Epidermal melanocyte (primary cell): ENCODE measurements around the gene SND1.
"Not testable (repeated sequence)": the region's sequence is repeated elsewhere in the genome, so short reads cannot be mapped to it uniquely, and the experiment has no call there.

ENCODE experiments used
- DNase-seq: peaks from one replicate; pipeline ENCODE4 v3.0.0; 2011; ENCODE audit warnings: low spot score; ENCODE audit not compliant: insufficient read length

Gene SND1

GRCh38 chr7:127887631-127888030, 235.6 kb downstream of the SND1 start:
- no peak for DNase-seq

GRCh38 chr7:127888411-127888810, 236.4 kb downstream of the SND1 start:
- no peak for DNase-seq

GRCh38 chr7:127888825-127889224, 236.8 kb downstream of the SND1 start:
- DNase-seq, result no peak

- no peak for DNase-seq
These were observed 237.7 kb downstream of the SND1 start for GRCh38 chr7:127889677-127890076.

GRCh38 chr7:127890726-127891125, 238.7 kb downstream of the SND1 start:
- DNase-seq, result no peak

- no peak for DNase-seq
These were observed 239.2 kb downstream of the SND1 start for GRCh38 chr7:127891144-127891543.

- no peak for DNase-seq
These were observed 240.0 kb downstream of the SND1 start for GRCh38 chr7:127891854-127892438.

GRCh38 chr7:127892488-127893314, 240.7 kb downstream of the SND1 start:
- no peak for DNase-seq

GRCh38 chr7:127893547-127893946, 241.6 kb downstream of the SND1 start:
- DNase-seq, result no peak

GRCh38 chr7:127894588-127894987, 242.6 kb downstream of the SND1 start:
- no peak for DNase-seq

- DNase-seq, result no peak
These were observed 243.4 kb downstream of the SND1 start for GRCh38 chr7:127895360-127895759.

- no peak for DNase-seq
These were observed 243.9 kb downstream of the SND1 start for GRCh38 chr7:127895814-127896280.

- DNase-seq, result no peak
These were observed 244.7 kb downstream of the SND1 start for GRCh38 chr7:127896659-127897058.

GRCh38 chr7:127897704-127898454, 245.9 kb downstream of the SND1 start:
- no peak for DNase-seq

- no peak for DNase-seq
These were observed 247.4 kb downstream of the SND1 start for GRCh38 chr7:127899411-127899810.

GRCh38 chr7:127900141-127900540, 248.1 kb downstream of the SND1 start:
- DNase-seq, result no peak

GRCh38 chr7:127900732-127901685, 249.0 kb downstream of the SND1 start:
- DNase-seq, result no peak

- no peak for DNase-seq
These were observed 250.1 kb downstream of the SND1 start for GRCh38 chr7:127901895-127902703.

- DNase-seq, result not testable (repeated sequence)
These were observed 250.8 kb downstream of the SND1 start for GRCh38 chr7:127902753-127903152.
